Measurements from ENCODE around the gene ZSCAN31. TPM values are rescaled to one million over a fixed set of nuclear protein-coding genes. Genes with fewer than 3 reads are reported as not detected.

Gene ZSCAN31
- total RNA-seq, 3 donors from 2014 or later: 4.6 to 19.3 (median 17.4) TPM

DNA sequence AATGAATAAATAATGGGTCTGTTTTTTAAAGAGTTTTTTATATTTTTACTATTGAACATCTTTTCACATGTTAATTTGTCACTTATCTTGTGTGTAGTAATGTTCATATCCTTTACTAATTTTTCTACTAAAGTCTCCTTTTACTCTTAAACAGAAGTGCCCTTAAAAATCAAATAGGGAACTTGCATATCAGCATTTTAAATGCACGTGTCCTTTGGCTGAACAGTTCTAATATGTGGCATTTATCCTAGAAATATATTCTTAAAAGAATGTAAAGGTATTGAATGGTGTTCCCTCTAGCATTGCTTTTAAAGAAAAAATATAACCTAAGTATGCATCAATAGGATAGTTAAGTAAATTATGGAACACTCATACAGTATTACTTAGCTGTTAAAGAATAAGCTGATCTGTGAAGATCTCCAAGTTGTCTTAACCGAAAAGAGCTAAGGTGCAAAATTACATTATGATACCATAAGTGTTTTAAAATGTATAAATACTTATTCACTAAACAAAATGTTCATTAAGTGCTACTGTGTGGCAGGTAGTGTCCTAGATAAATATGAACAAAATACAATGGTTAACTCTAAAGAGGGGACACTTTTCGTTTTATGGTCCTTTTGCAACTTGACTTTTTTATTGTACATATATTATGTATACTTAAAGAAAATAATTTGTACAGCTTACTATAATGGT, 55.2 kb downstream of the ZSCAN31 start:
- Histone ChIP-seq H3K4me3 (peak overlapping the region; percentile 53 to 72 (median 71)), H3K4me1 (no peaks in the 10 kb centered on the region), H3K27me3 (no peaks in the 10 kb centered on the region), H3K36me3 (no peaks in the 10 kb centered on the region), H3K27ac (no peak overlapping the region), H3K9me3 (no peaks in the 10 kb centered on the region)
- DNase-seq (ENCODE audit: low spot score in 2 of 2): no peak
- TF ChIP-seq POLR2A (IDR thresholded peaks at IDR 0.05) (no peak), CTCF (IDR thresholded peaks at IDR 0.05) (no peak), POLR2AphosphoS5 (IDR thresholded peaks at IDR 0.05) (no peak)
- intact Hi-C loops (cut with DNase I; ENCODE audit: low total_unique reads): no loop called here

DNA sequence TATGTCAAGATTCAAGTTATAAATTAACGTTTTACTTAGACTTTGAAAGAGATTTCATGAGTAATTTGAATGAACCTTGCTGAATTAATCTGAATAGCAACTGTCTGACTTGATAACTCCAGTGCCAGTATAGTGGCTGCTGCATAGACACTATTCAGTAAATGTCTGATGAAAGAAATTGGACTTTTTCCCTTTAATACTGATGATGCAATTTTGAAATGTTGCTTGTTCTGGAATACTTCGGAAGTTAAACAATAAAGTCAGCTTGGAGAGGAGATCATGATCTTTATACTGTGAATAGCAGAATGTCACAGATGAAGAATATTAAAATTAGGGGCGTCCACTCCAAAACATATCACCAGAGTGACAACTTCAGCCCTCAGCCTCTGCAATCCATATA, 58.2 kb downstream of the ZSCAN31 start:
- Histone ChIP-seq H3K4me1 (no peaks in the 10 kb centered on the region), H3K27ac (no peak overlapping the region), H3K27me3 (no peaks in the 10 kb centered on the region), H3K4me3 (no peak overlapping the region), H3K36me3 (no peaks in the 10 kb centered on the region), H3K9me3 (no peaks in the 10 kb centered on the region)
- intact Hi-C loops (cut with DNase I; ENCODE audit: low total_unique reads): loop anchor here (1.0 to 10.0 kb wide), 2 partner anchors 7 to 753 kb away; no protein-coding TSS in a partner anchor
- TF ChIP-seq POLR2AphosphoS5 (IDR thresholded peaks at IDR 0.05) (no peak), CTCF (IDR thresholded peaks at IDR 0.05) (no peak), POLR2A (IDR thresholded peaks at IDR 0.05) (no peak)
- DNase-seq (ENCODE audit: low spot score in 2 of 2): no peak

GRCh38 chr6:28274888-28275287, 61.1 kb downstream of the ZSCAN31 start:
- Histone ChIP-seq H3K4me1 (no peaks in the 10 kb centered on the region), H3K27ac (no peak overlapping the region), H3K4me3 (no peak overlapping the region), H3K27me3 (no peaks in the 10 kb centered on the region), H3K9me3 (no peaks in the 10 kb centered on the region), H3K36me3 (no peaks in the 10 kb centered on the region)
- TF ChIP-seq CTCF (IDR thresholded peaks at IDR 0.05) (no peak), POLR2AphosphoS5 (IDR thresholded peaks at IDR 0.05) (no peak), POLR2A (IDR thresholded peaks at IDR 0.05) (no peak)
- intact Hi-C loops (cut with DNase I; ENCODE audit: low total_unique reads): loop anchor here (10.0 kb wide), 1 partner anchor 750 kb away; no protein-coding TSS in a partner anchor
- no peak for DNase-seq (ENCODE audit: low spot score in 2 of 2)

Other genes with a start within 250 kb of the ZSCAN31 start
- 1 to 10 TPM; 2.7 to 9.8 (median 9.7) TPM for gene ZSCAN16, start 211.5 kb downstream of the ZSCAN31 start, total RNA-seq
- 10 to 100 TPM; 21.9 to 33.8 (median 22.9) TPM for gene ZKSCAN8, start 194.3 kb downstream of the ZSCAN31 start, total RNA-seq
- 10 to 100 TPM in 2 of 3 donors, 1 to 10 TPM in 1; 9.0 to 19.3 (median 19.3) TPM for gene ZSCAN9, start 110.9 kb downstream of the ZSCAN31 start, total RNA-seq
- gene ZKSCAN4, start 83.9 kb downstream of the ZSCAN31 start, total RNA-seq: 1 to 10 TPM; 2.4 to 7.2 (median 5.9) TPM
- gene NKAPL, start 76.9 kb downstream of the ZSCAN31 start, total RNA-seq: 1 to 10 TPM; 1.6 to 2.9 (median 2.3) TPM
- gene ZSCAN26, start 69.0 kb downstream of the ZSCAN31 start, total RNA-seq: 10 to 100 TPM; 13.8 to 31.1 (median 25.8) TPM
- 1 to 10 TPM; 4.2 to 5.9 (median 4.6) TPM for gene PGBD1, start 54.6 kb downstream of the ZSCAN31 start, total RNA-seq
- 1 to 10 TPM; 3.4 to 6.4 (median 3.6) TPM for gene ZKSCAN3, start 13.8 kb upstream of the ZSCAN31 start, total RNA-seq
- 10 to 100 TPM in 1 of 3 donors, 1 to 10 TPM in 2; 4.2 to 11.6 (median 7.5) TPM for gene ZSCAN12, start 63.6 kb upstream of the ZSCAN31 start, total RNA-seq
- 1 to 10 TPM; 1.1 to 6.0 (median 5.6) TPM for gene ZSCAN23, start 107.3 kb upstream of the ZSCAN31 start, total RNA-seq
- gene GPX6, start 179.6 kb upstream of the ZSCAN31 start, total RNA-seq: not detected
- not detected for gene GPX5, start 189.7 kb upstream of the ZSCAN31 start, total RNA-seq

All from breast epithelium (tissue), 4 donors.